ENCODE results near the gene ATP2B3. TPM values are rescaled to one million over a fixed set of nuclear protein-coding genes. Genes with fewer than 3 reads are reported as not detected.

The ATP2B3 gene
- total and polyA plus RNA-seq, 2 of the 4 experiments (the other 2 are of a cell fraction) = under 0.01 to 0.03 TPM

DNA sequence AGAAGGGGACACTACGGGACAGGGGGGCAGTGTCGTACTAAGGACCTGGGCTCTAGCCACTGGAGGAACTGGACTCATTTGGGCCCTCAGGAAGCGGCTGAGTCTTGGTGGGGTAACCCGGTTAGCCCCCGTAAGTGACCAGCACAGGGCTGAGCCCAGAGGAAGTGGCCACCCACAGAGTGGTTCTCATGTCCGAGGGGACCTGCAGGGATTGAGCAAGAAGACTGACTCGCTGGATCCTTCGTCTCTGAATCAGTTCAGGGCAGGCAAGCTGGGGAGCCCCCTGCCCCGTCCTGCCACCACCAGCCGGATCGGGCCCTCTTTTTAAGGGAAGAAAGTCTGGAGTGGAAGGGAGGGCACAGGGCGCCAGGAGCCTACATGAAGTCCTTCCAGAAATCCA is 23.4 kb upstream of the ATP2B3 start:
- CTCF ChIA-PET = interaction anchor here (1.5 to 2.0 kb wide), 2 partner anchors 22 to 23 kb away, joined by 7 to 10 read pairs; partner anchors contain the start of gene HAUS7
- BruUV-seq (replicated peaks) = no TSS peak
- DNase-seq = peak; percentile 41

More for the DNA sequence above, 23.4 kb upstream of the ATP2B3 start:
- peak; percentile 72 for TF ChIP-seq CEBPB (IDR thresholded peaks at IDR 0.05; ENCODE audit: low read depth, low read length)
- no peak for TF ChIP-seq FOS (IDR thresholded peaks at IDR 0.05; ENCODE audit: low read depth, low read length)
- Histone ChIP-seq H3K9me3 (ENCODE audit: control insufficient read depth, insufficient read depth, low read length) (no peaks in the 10 kb centered on the region; the same call in 1 of the 2 replicates), H3K4me3 (ENCODE audit: insufficient read depth, low read depth, low read length) (peak overlapping the region; percentile 14; the same call in 1 of the 2 replicates), H2AK5ac (ENCODE audit: low read depth, low read length) (peak overlapping the region; percentile 87), H3K4ac (ENCODE audit: low read depth, low read length) (peak overlapping the region; percentile 89), H3K18ac (ENCODE audit: low read depth, low read length) (no peak overlapping the region; the same call in 1 of the 2 replicates), H2AFZ (replicated peaks; ENCODE audit: low read length, poor library complexity) (peak overlapping the region; percentile 72), H4K20me1 (ENCODE audit: insufficient read depth, low read length) (no peaks in the 10 kb centered on the region), H3K9ac (ENCODE audit: low read depth, low read length) (peak overlapping the region; percentile 53), H2BK20ac (ENCODE audit: low read depth, low read length) (peak overlapping the region; percentile 53; the same call in 1 of the 2 replicates), H2BK15ac (ENCODE audit: low read depth, low read length) (peak overlapping the region; percentile 50; the same call in 1 of the 3 replicates), H3K9me1 (ENCODE audit: insufficient read depth, low read length) (no peaks in the 10 kb centered on the region), H3K4me1 (ENCODE audit: control insufficient read depth, insufficient read depth, low read length) (peaks cover 20% of the 10 kb centered on the region), H3K36me3 (ENCODE audit: control insufficient read depth, insufficient read depth, low read length) (no peaks in the 10 kb centered on the region), H3K4me2 (ENCODE audit: low read depth, low read length) (peak overlapping the region; percentile 70), H4K91ac (ENCODE audit: insufficient read depth, low read depth, low read length) (peak overlapping the region; percentile 70), H3K23ac (ENCODE audit: low read depth, low read length) (peak overlapping the region; percentile 87), H3K14ac (replicated peaks; ENCODE audit: low read depth, low read length) (peak overlapping the region; percentile 14), H3K27me3 (ENCODE audit: control insufficient read depth, insufficient read depth, low read length) (no peaks in the 10 kb centered on the region), H2BK5ac (ENCODE audit: low read depth, low read length, poor library complexity, severe bottlenecking) (peak overlapping the region; percentile 67), H3K79me1 (ENCODE audit: low read depth in 1 of 2, low read length in 2 of 2) (peaks cover 0 to 8% of the 10 kb centered on the region in 2 experiments; a peak in 2 of 4 replicates), H4K5ac (ENCODE audit: low read depth, low read length) (peak overlapping the region; percentile 86), H4K8ac (ENCODE audit: low read depth in 2 of 2, low read length in 2 of 2) (peak overlapping the region; percentile 54 to 85; a peak in 3 of 4 replicates), H2AK9ac (replicated peaks; ENCODE audit: low read depth, low read length, poor library complexity) (peak overlapping the region; percentile 91), H3K27ac (ENCODE audit: insufficient read depth, low read length) (peak overlapping the region; percentile 56), H3K56ac (ENCODE audit: extremely low read depth, insufficient read depth, low read length) (peak overlapping the region; percentile 51), H2BK120ac (ENCODE audit: low read depth, low read length) (peak overlapping the region; percentile 77)
- POLR2A ChIA-PET (ENCODE audit: unreplicated experiment) = no interaction called here
- in situ Hi-C loops (cut with MboI; ENCODE audit: low sequenced_read_pairs) = no loop called here
- intact Hi-C loops (cut with micrococcal nuclease) = no loop called here
- WGBS, 2 experiments (ENCODE audit: extremely low coverage in 2 of 2, insufficient read length in 1 of 2) = 80% methylated on average over 1 of the region's 12 CpGs; no CpG with 5 or more reads in 1 of the 2 experiments
- no peak for ATAC-seq (ENCODE audit: low read depth)
- dilution Hi-C loops (cut with HindIII; ENCODE audit: low sequenced_read_pairs, unreplicated experiment) = no loop called here
